HCT116 (cell line): ENCODE measurements around the gene IFITM2. TPM values are rescaled to one million over a fixed set of nuclear protein-coding genes. Genes with fewer than 3 reads are reported as not detected.

ENCODE experiments used
- ATAC-seq: fragments of 200-7000 bp; cut with Tn5 transposase; 2 replicates; pipeline ENCODE4 v1.9.1; 2020; ENCODE audit warnings: mild to moderate bottlenecking, moderate library complexity
- BruUV-seq: library from RNA; stranded (reverse); fragments of 400-500 nt; replicated peaks from 2 replicates; lab custom pipeline; 2021; lab: Mats Ljungman, UMichigan
- CTCF ChIA-PET: fragments of 300-600 bp; sonication (Branson Sonifier 250); formaldehyde crosslinking; loops from one replicate; lab custom pipeline; 2021; ENCODE audit warnings: antibody characterized with exemption; lab: Charles Lee
- POLR2A ChIA-PET: fragments of 300-600, 350-600 bp; sonication (Branson Sonifier 250); formaldehyde crosslinking; loops from one replicate; lab custom pipeline; 2021; ENCODE audit warnings: antibody characterized with exemption; lab: Charles Lee
- RAD21 ChIA-PET, 2 experiments: fragments of 300-600 bp; sonication (Branson Sonifier 250); formaldehyde crosslinking; loops; one replicate each; lab custom pipeline; 2023; ENCODE audit warnings: low total read pairs in 2 of 2; ENCODE audit not compliant: uncharacterized antibody in 2 of 2, unreplicated experiment in 2 of 2, low non-redundant PET in 1 of 2; lab: Charles Lee
- DNase-seq: peaks from one replicate; pipeline ENCODE4 v3.0.0-alpha.2; 2010; ENCODE audit warnings: low read depth, low spot score
- H2AFZ ChIP-seq: fragments of 200-600 bp; shearing (Covaris generic), sonication (generic); 2 replicates; pipeline ENCODE4 v1.6.1; 2017; ENCODE audit warnings: low read depth, mixed run types, mixed read lengths, antibody characterized with exemption, low read length; ENCODE audit not compliant: poor library complexity, severe bottlenecking
- H3K27ac ChIP-seq: 2 replicates; pipeline ENCODE4 v1.5.1; 2012; ENCODE audit warnings: low read depth, low read length
- H3K27me3 ChIP-seq: fragments of 200-600 bp; sonication (generic); 2 replicates; pipeline ENCODE4 v1.6.1; 2016; ENCODE audit warnings: mixed run types, low read length, mixed read lengths; ENCODE audit not compliant: insufficient read depth
- H3K36me3 ChIP-seq, 2 experiments: fragments of 200-500 bp in 1 of 2; fragments of 200-600 bp in 1 of 2; sonication (Bioruptor generic) in 1 of 2; sonication (generic) in 1 of 2; 2 replicates each; pipeline versions ENCODE4 v1.5.1 to v1.6.1; 2014 to 2016; ENCODE audit warnings: low read length in 2 of 2, inconsistent platforms in 1 of 2, mixed read lengths in 1 of 2, mixed run types in 1 of 2; ENCODE audit not compliant: insufficient read depth in 2 of 2, control insufficient read depth in 1 of 2
- H3K4me1 ChIP-seq, 2 experiments: fragments of 200-600 bp in 1 of 2; sonication (generic) in 1 of 2; 2 replicates each; pipeline versions ENCODE4 v1.5.1 to v1.6.1; 2012 to 2017; ENCODE audit warnings: low read length in 2 of 2, inconsistent platforms in 1 of 2, mild to moderate bottlenecking in 1 of 2, mixed read lengths in 1 of 2, mixed run types in 1 of 2, moderate library complexity in 1 of 2; ENCODE audit not compliant: insufficient read depth in 2 of 2, control insufficient read depth in 1 of 2
- H3K4me2 ChIP-seq: fragments of 200-600 bp; sonication (generic); 2 replicates; pipeline ENCODE4 v1.6.1; 2017; ENCODE audit warnings: mixed run types, low read length, mixed read lengths
- H3K4me3 ChIP-seq, 2 experiments: fragments of 200-600 bp in 1 of 2; sonication (generic) in 1 of 2; replicated peaks in 1 of 2; 2 replicates each; pipeline ENCODE4 v1.5.1; 2011 to 2016; ENCODE audit warnings: low read length in 2 of 2, control low read depth in 1 of 2, low read depth in 1 of 2, mild to moderate bottlenecking in 1 of 2, mixed read lengths in 1 of 2, mixed run types in 1 of 2
- H3K79me2 ChIP-seq: fragments of 200-600 bp; sonication (generic); 2 replicates; pipeline ENCODE4 v1.6.1; 2017; ENCODE audit warnings: mild to moderate bottlenecking, mixed run types, low read length, moderate library complexity, mixed read lengths; ENCODE audit not compliant: insufficient read depth
- H3K9ac ChIP-seq: fragments of 200-600 bp; sonication (generic); 2 replicates; pipeline ENCODE4 v1.6.1; 2016; ENCODE audit warnings: low read length, mixed read lengths
- H3K9me2 ChIP-seq: fragments of 200-600 bp; sonication (generic), shearing (Covaris generic); 2 replicates; pipeline ENCODE4 v1.6.1; 2017; ENCODE audit warnings: mixed run types, mild to moderate bottlenecking, moderate library complexity; ENCODE audit not compliant: insufficient read depth
- H3K9me3 ChIP-seq, 2 experiments: fragments of 200-500 bp in 1 of 2; fragments of 200-600 bp in 1 of 2; sonication (Bioruptor generic) in 1 of 2; sonication (generic) in 1 of 2; 2 replicates each; pipeline ENCODE4 v1.6.1; 2014 to 2017; ENCODE audit warnings: low read length in 2 of 2, mixed read lengths in 2 of 2, inconsistent platforms in 1 of 2, low read depth in 1 of 2, mild to moderate bottlenecking in 1 of 2, mixed run types in 1 of 2, moderate library complexity in 1 of 2; ENCODE audit not compliant: control insufficient read depth in 1 of 2, insufficient read depth in 1 of 2
- H4K20me1 ChIP-seq: fragments of 200-600 bp; sonication (generic), shearing (Covaris generic); 2 replicates; pipeline ENCODE4 v1.6.1; 2017; ENCODE audit warnings: mixed run types, mild to moderate bottlenecking, moderate library complexity; ENCODE audit not compliant: insufficient read depth
- CBX3 ChIP-seq: IDR thresholded peaks from 2 replicates; pipeline ENCODE4 v1.6.1; 2012; ENCODE audit warnings: low read depth
- CEBPB ChIP-seq: IDR thresholded peaks from 2 replicates; pipeline ENCODE4 v1.6.1; 2012; ENCODE audit warnings: low read depth
- EGR1 ChIP-seq: IDR thresholded peaks from 2 replicates; pipeline ENCODE4 v1.6.1; 2012; ENCODE audit warnings: low read depth
- ELF1 ChIP-seq: IDR thresholded peaks from 2 replicates; pipeline ENCODE4 v1.6.1; 2012; ENCODE audit warnings: low read depth, borderline replicate concordance
- EZH2 ChIP-seq: fragments of 200-600 bp; sonication (generic); IDR thresholded peaks from 2 replicates; pipeline ENCODE4 v1.6.1; 2017; ENCODE audit warnings: antibody characterized with exemption, mixed run types
- EZH2phosphoT487 ChIP-seq: fragments of 200-600 bp; IDR thresholded peaks from 2 replicates; pipeline ENCODE4 v1.6.1; 2018; ENCODE audit warnings: antibody characterized with exemption, borderline replicate concordance
- FOSL1 ChIP-seq: IDR thresholded peaks from 2 replicates; pipeline ENCODE4 v1.6.1; 2012; ENCODE audit warnings: low read depth
- POLR2A ChIP-seq: IDR thresholded peaks from 2 replicates; pipeline ENCODE4 v1.7.0; 2011; ENCODE audit warnings: borderline replicate concordance; ENCODE audit not compliant: insufficient read depth, insufficient read length; ENCODE audit errors: extremely low read depth
- POLR2AphosphoS5 ChIP-seq: IDR thresholded peaks from 2 replicates; pipeline ENCODE4 v1.6.1; 2011; ENCODE audit warnings: mild to moderate bottlenecking, low read depth, low read length, moderate library complexity
- RAD21 ChIP-seq: IDR thresholded peaks from 2 replicates; pipeline ENCODE4 v1.6.1; 2012; ENCODE audit warnings: low read depth, mild to moderate bottlenecking
- SIN3A ChIP-seq: IDR thresholded peaks from 2 replicates; pipeline ENCODE4 v1.6.1; 2012; ENCODE audit warnings: low read depth
- SP1 ChIP-seq: IDR thresholded peaks from 2 replicates; pipeline ENCODE4 v1.6.1; 2012; ENCODE audit warnings: low read depth
- SRF ChIP-seq: IDR thresholded peaks from 2 replicates; pipeline ENCODE4 v1.6.1; 2012; ENCODE audit warnings: low read depth
- TCF7L2 ChIP-seq: IDR thresholded peaks from 2 replicates; pipeline ENCODE4 v1.7.0; 2011; ENCODE audit warnings: borderline replicate concordance, inconsistent platforms; ENCODE audit not compliant: insufficient read depth, insufficient read length; ENCODE audit errors: extremely low read depth
- YY1 ChIP-seq: IDR thresholded peaks from 2 replicates; pipeline ENCODE4 v1.6.1; 2011; ENCODE audit warnings: low read length, low read depth, moderate library complexity, mild to moderate bottlenecking; ENCODE audit not compliant: insufficient replicate concordance; ENCODE audit errors: extremely low read depth
- ZFX ChIP-seq: fragments of 450-650 bp; IDR thresholded peaks from 2 replicates; pipeline ENCODE4 v1.6.1; 2017
- ZNF274 ChIP-seq: fragments of 200-500 bp; sonication (Bioruptor generic); IDR thresholded peaks from 2 replicates; pipeline ENCODE4 v1.6.1; 2014; ENCODE audit warnings: mild to moderate bottlenecking, low read depth, low read length, inconsistent platforms
- intact Hi-C: fragments of 100-400 bp; cut with micrococcal nuclease; formaldehyde crosslinking; loops from 2 replicates; pipeline ENCODE4 v1.10.0; 2022
- total RNA-seq: library from RNA; stranded (reverse); gene quantifications from one replicate; pipeline ENCODE4 v1.2.1, GENCODE V29; 2021; ENCODE audit not compliant: unreplicated experiment
- TF ChIP-seq, protein P1 (sequence below): IDR thresholded peaks from 2 replicates; pipeline ENCODE4 v1.6.1; 2012; ENCODE audit warnings: low read depth
- TF ChIP-seq, protein P2 (sequence below): IDR thresholded peaks from 2 replicates; pipeline ENCODE4 v1.6.1; 2011; ENCODE audit warnings: mild to moderate bottlenecking, low read length, moderate library complexity; ENCODE audit not compliant: insufficient replicate concordance; ENCODE audit errors: extremely low read depth
- TF ChIP-seq, protein P3 (sequence below), 3 experiments: fragments of 200-600 bp in 1 of 3; sonication (generic) in 1 of 3; IDR thresholded peaks in 2 of 3; conservative IDR thresholded peaks in 1 of 3; 2 replicates each; pipeline ENCODE4 v1.5.1; 2012 to 2017; ENCODE audit warnings: low read depth in 2 of 3, low read length in 2 of 3, antibody characterized with exemption in 1 of 3, borderline replicate concordance in 1 of 3, control low read depth in 1 of 3, mild to moderate bottlenecking in 1 of 3, mixed read lengths in 1 of 3, mixed run types in 1 of 3, moderate library complexity in 1 of 3; ENCODE audit not compliant: insufficient read depth in 1 of 3

IFITM2 gene
- total RNA-seq, 1 experiment from 2014 or later = 106 TPM

DNA sequence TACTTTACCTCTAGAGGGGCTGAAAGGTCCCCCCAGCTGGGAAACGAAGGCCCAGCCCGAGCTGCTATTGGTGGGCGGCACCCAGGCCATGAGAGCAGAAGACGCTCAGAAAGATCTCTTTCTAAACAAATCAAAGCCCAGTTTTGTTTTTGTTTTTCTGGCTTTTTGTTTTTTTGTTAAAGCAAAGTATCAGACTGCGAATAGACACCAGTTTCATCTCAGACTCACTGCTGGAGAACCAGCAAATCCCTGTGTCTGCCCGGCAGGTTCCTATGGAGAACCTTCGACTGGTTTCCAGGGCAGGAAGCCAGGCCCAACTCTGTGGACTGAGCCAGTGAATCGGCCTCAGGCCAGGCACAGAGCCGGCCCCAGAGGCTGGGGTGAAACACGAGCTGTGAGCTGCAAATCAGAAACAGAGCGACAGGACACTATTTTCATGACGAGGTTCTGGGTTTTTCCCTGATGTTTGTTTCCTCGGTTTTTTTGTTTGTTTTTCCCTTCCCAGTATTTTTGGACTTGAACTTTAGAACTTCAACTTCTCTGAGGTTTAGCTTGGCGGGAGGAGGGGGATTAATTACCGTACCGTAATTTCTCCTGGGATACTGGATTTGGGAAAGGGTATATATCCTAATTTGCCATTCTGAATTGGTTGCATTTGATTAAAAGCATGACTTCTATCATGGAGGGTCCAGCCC, 45.7 kb downstream of the IFITM2 start:
- DNase-seq (no peak), ATAC-seq (no peak)
- TF ChIP-seq EZH2 (no peak), SRF (no peak), CBX3 (no peak), CEBPB (no peak), FOSL1 (no peak), POLR2A (no peak), ZNF274 (no peak), EZH2phosphoT487 (no peak), POLR2AphosphoS5 (no peak), ZFX (no peak), TCF7L2 (no peak), SIN3A (no peak), YY1 (no peak), SP1 (no peak), ELF1 (no peak), EGR1 (no peak), RAD21 (no peak)
- TF ChIP-seq, protein P1, sequence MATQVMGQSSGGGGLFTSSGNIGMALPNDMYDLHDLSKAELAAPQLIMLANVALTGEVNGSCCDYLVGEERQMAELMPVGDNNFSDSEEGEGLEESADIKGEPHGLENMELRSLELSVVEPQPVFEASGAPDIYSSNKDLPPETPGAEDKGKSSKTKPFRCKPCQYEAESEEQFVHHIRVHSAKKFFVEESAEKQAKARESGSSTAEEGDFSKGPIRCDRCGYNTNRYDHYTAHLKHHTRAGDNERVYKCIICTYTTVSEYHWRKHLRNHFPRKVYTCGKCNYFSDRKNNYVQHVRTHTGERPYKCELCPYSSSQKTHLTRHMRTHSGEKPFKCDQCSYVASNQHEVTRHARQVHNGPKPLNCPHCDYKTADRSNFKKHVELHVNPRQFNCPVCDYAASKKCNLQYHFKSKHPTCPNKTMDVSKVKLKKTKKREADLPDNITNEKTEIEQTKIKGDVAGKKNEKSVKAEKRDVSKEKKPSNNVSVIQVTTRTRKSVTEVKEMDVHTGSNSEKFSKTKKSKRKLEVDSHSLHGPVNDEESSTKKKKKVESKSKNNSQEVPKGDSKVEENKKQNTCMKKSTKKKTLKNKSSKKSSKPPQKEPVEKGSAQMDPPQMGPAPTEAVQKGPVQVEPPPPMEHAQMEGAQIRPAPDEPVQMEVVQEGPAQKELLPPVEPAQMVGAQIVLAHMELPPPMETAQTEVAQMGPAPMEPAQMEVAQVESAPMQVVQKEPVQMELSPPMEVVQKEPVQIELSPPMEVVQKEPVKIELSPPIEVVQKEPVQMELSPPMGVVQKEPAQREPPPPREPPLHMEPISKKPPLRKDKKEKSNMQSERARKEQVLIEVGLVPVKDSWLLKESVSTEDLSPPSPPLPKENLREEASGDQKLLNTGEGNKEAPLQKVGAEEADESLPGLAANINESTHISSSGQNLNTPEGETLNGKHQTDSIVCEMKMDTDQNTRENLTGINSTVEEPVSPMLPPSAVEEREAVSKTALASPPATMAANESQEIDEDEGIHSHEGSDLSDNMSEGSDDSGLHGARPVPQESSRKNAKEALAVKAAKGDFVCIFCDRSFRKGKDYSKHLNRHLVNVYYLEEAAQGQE = no peak
- TF ChIP-seq, protein P2, sequence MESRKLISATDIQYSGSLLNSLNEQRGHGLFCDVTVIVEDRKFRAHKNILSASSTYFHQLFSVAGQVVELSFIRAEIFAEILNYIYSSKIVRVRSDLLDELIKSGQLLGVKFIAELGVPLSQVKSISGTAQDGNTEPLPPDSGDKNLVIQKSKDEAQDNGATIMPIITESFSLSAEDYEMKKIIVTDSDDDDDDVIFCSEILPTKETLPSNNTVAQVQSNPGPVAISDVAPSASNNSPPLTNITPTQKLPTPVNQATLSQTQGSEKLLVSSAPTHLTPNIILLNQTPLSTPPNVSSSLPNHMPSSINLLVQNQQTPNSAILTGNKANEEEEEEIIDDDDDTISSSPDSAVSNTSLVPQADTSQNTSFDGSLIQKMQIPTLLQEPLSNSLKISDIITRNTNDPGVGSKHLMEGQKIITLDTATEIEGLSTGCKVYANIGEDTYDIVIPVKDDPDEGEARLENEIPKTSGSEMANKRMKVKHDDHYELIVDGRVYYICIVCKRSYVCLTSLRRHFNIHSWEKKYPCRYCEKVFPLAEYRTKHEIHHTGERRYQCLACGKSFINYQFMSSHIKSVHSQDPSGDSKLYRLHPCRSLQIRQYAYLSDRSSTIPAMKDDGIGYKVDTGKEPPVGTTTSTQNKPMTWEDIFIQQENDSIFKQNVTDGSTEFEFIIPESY = no peak
- TF ChIP-seq, protein P3, sequence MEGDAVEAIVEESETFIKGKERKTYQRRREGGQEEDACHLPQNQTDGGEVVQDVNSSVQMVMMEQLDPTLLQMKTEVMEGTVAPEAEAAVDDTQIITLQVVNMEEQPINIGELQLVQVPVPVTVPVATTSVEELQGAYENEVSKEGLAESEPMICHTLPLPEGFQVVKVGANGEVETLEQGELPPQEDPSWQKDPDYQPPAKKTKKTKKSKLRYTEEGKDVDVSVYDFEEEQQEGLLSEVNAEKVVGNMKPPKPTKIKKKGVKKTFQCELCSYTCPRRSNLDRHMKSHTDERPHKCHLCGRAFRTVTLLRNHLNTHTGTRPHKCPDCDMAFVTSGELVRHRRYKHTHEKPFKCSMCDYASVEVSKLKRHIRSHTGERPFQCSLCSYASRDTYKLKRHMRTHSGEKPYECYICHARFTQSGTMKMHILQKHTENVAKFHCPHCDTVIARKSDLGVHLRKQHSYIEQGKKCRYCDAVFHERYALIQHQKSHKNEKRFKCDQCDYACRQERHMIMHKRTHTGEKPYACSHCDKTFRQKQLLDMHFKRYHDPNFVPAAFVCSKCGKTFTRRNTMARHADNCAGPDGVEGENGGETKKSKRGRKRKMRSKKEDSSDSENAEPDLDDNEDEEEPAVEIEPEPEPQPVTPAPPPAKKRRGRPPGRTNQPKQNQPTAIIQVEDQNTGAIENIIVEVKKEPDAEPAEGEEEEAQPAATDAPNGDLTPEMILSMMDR (IDR thresholded peaks at IDR 0.05 in 2 of 3, conservative IDR thresholded peaks at IDR 0.05 in 1 of 3; ENCODE audit: borderline replicate concordance in 1 of 3, insufficient read depth in 1 of 3, low read depth in 2 of 3, low read length in 2 of 3) = no peak
- no peaks in the 10 kb centered on the region for H3K27me3 ChIP-seq
- no peaks in the 10 kb centered on the region for H3K79me2 ChIP-seq
- no peak overlapping the region for H2AFZ ChIP-seq
- ChIA-PET POLR2A (no interaction called here), RAD21 (no interaction called here), CTCF (no interaction called here)
- no peak overlapping the region for H3K9ac ChIP-seq
- H3K4me2 ChIP-seq = no peak overlapping the region
- H3K36me3 ChIP-seq = no peaks in the 10 kb centered on the region
- no peaks in the 10 kb centered on the region for H3K9me2 ChIP-seq
- peaks cover 12 to 16% of the 10 kb centered on the region in 2 experiments for H3K4me1 ChIP-seq
- H3K27ac ChIP-seq = no peak overlapping the region
- intact Hi-C loops = no loop called here
- no TSS peak for BruUV-seq
- H3K4me3 ChIP-seq = no peak overlapping the region
- no peaks in the 10 kb centered on the region; a peak in 1 of 4 replicates for H3K9me3 ChIP-seq
- H4K20me1 ChIP-seq = no peaks in the 10 kb centered on the region
